KOPT-K1 (cell line): ENCODE measurements around the gene C19orf18.
"Not testable (repeated sequence)": the region's sequence is repeated elsewhere in the genome, so short reads cannot be mapped to it uniquely, and the experiment has no call there.

Source experiments
- H3K27ac ChIP-seq: fragments of 200-600 bp; sonication (generic); 2 replicates; pipeline ENCODE4 v1.5.1; 2016; ENCODE audit warnings: antibody characterized with exemption, mild to moderate bottlenecking, low read depth, low read length; ENCODE audit not compliant: poor library complexity, severe bottlenecking
- H3K36me3 ChIP-seq: fragments of 200-600 bp; sonication (generic); 2 replicates; pipeline ENCODE4 v1.5.1; 2017; ENCODE audit warnings: antibody characterized with exemption, mild to moderate bottlenecking, low read length, moderate library complexity; ENCODE audit not compliant: insufficient read depth
- H3K9me3 ChIP-seq: fragments of 200-600 bp; sonication (generic); 2 replicates; pipeline ENCODE4 v1.5.1; 2017; ENCODE audit warnings: antibody characterized with exemption, low read length, mild to moderate bottlenecking; ENCODE audit not compliant: insufficient read depth, poor library complexity, severe bottlenecking

C19orf18 gene

GRCh38 chr19:57974434-57974833 is at the start of gene C19orf18:
C19orf18 (minus strand) TSS chr19:57974534; CDS start chr19:57974432, 102 bp downstream.
- no peak within 1 kb of the TSS for H3K27ac ChIP-seq
- H3K9me3 ChIP-seq, result peaks cover 92% of the 10 kb centered on the region
- peaks cover 45% of the 10 kb centered on the region for H3K36me3 ChIP-seq

GRCh38 chr19:58022283-58022660 is 47.9 kb upstream of the C19orf18 start:
- H3K36me3 ChIP-seq, result no peaks in the 10 kb centered on the region
- H3K27ac ChIP-seq, result no peak overlapping the region
- peaks cover 48% of the 10 kb centered on the region for H3K9me3 ChIP-seq

GRCh38 chr19:58021541-58022282 is 47.4 kb upstream of the C19orf18 start:
- Histone ChIP-seq H3K36me3 (no peaks in the 10 kb centered on the region), H3K27ac (no peak overlapping the region), H3K9me3 (peaks cover 48% of the 10 kb centered on the region)

- Histone ChIP-seq H3K36me3 (no peaks in the 10 kb centered on the region), H3K27ac (no peak overlapping the region), H3K9me3 (peaks cover 38% of the 10 kb centered on the region)
Measured at GRCh38 chr19:58020129-58020528, 45.8 kb upstream of the C19orf18 start.

- H3K36me3 ChIP-seq, result no peaks in the 10 kb centered on the region
- H3K27ac ChIP-seq, result no peak overlapping the region
- peaks cover 22% of the 10 kb centered on the region for H3K9me3 ChIP-seq
Measured at GRCh38 chr19:58014141-58014540, 39.8 kb upstream of the C19orf18 start.

GRCh38 chr19:58010507-58010906 is 36.2 kb upstream of the C19orf18 start:
- H3K9me3 ChIP-seq, result peaks cover 40% of the 10 kb centered on the region
- no peak overlapping the region for H3K27ac ChIP-seq
- peaks cover 20% of the 10 kb centered on the region for H3K36me3 ChIP-seq

GRCh38 chr19:58009666-58010301 is 35.5 kb upstream of the C19orf18 start:
- Histone ChIP-seq H3K9me3 (peaks cover 47% of the 10 kb centered on the region), H3K27ac (peak overlapping the region; percentile 62), H3K36me3 (peaks cover 27% of the 10 kb centered on the region)

GRCh38 chr19:58009301-58009665 is 34.9 kb upstream of the C19orf18 start:
- Histone ChIP-seq H3K9me3 (peaks cover 52% of the 10 kb centered on the region), H3K36me3 (peaks cover 32% of the 10 kb centered on the region), H3K27ac (peak overlapping the region; percentile 62)

- H3K9me3 ChIP-seq, result peaks cover 56% of the 10 kb centered on the region
- H3K27ac ChIP-seq, result not testable (repeated sequence)
- H3K36me3 ChIP-seq, result peaks cover 37% of the 10 kb centered on the region
Measured at GRCh38 chr19:58008877-58009276, 34.5 kb upstream of the C19orf18 start.

- H3K9me3 ChIP-seq, result peaks cover 53% of the 10 kb centered on the region
- H3K36me3 ChIP-seq, result peaks cover 40% of the 10 kb centered on the region
- no peak overlapping the region for H3K27ac ChIP-seq
Measured at GRCh38 chr19:58007285-58007684, 33.0 kb upstream of the C19orf18 start.

GRCh38 chr19:58003174-58003828 is 29.0 kb upstream of the C19orf18 start:
- H3K36me3 ChIP-seq, result peaks cover 70% of the 10 kb centered on the region
- H3K27ac ChIP-seq, result peak overlapping the region; percentile 77
- peaks cover 73% of the 10 kb centered on the region for H3K9me3 ChIP-seq

GRCh38 chr19:58002384-58003173 is 28.2 kb upstream of the C19orf18 start, which contains the start of gene ZNF606:
ZNF606 (minus strand) TSS chr19:58002820; CDS start chr19:58001319, 1,501 bp downstream.
- peaks cover 76% of the 10 kb centered on the region for H3K36me3 ChIP-seq
- peak within 1 kb of the TSS; percentile 77 for H3K27ac ChIP-seq
- H3K9me3 ChIP-seq, result peaks cover 79% of the 10 kb centered on the region

GRCh38 chr19:58001895-58002369 is 27.6 kb upstream of the C19orf18 start:
- peak overlapping the region; percentile 77 for H3K27ac ChIP-seq
- peaks cover 80% of the 10 kb centered on the region for H3K9me3 ChIP-seq
- H3K36me3 ChIP-seq, result peaks cover 76% of the 10 kb centered on the region

GRCh38 chr19:58000677-58001076 is 26.3 kb upstream of the C19orf18 start:
- Histone ChIP-seq H3K36me3 (peaks cover 78% of the 10 kb centered on the region), H3K9me3 (peaks cover 84% of the 10 kb centered on the region), H3K27ac (no peak overlapping the region)
